Mesenchymal stem cell (in vitro differentiated cells and primary cell): ENCODE results near the gene MAEL. TPM values are rescaled to one million over a fixed set of nuclear protein-coding genes. Genes with fewer than 3 reads are reported as not detected.
A peak's percentile ranks its signal among the peaks of the same experiment; 100 is the strongest.

ENCODE experiments used
- DNase-seq: peaks from one replicate; pipeline ENCODE4 v3.0.0-alpha.2; 2013
- H2AFZ ChIP-seq: one replicate; pipeline ENCODE4 v1.6.1; 2013; ENCODE audit warnings: low read depth, mild to moderate bottlenecking, control low read depth, inconsistent platforms, low read length, moderate library complexity
- H2AK5ac ChIP-seq: 2 replicates; pipeline ENCODE4 v1.6.1; 2013; ENCODE audit warnings: low read length, moderate library complexity, mild to moderate bottlenecking, inconsistent platforms; ENCODE audit not compliant: severe bottlenecking
- H2BK120ac ChIP-seq: one replicate; pipeline ENCODE4 v1.6.1; 2013; ENCODE audit warnings: low read depth, mild to moderate bottlenecking, inconsistent platforms, low read length, moderate library complexity
- H2BK12ac ChIP-seq, 2 experiments: one replicate each; pipeline ENCODE4 v1.6.1; 2013; ENCODE audit warnings: inconsistent platforms in 2 of 2, low read length in 2 of 2, mild to moderate bottlenecking in 2 of 2, moderate library complexity in 2 of 2, control low read depth in 1 of 2
- H2BK15ac ChIP-seq: one replicate; pipeline ENCODE4 v1.6.1; 2013; ENCODE audit warnings: mild to moderate bottlenecking, low read depth, inconsistent platforms; ENCODE audit not compliant: poor library complexity, severe bottlenecking
- H2BK5ac ChIP-seq: 2 replicates; pipeline ENCODE4 v1.6.1; 2013; ENCODE audit warnings: low read depth, mild to moderate bottlenecking, low read length, control low read depth, inconsistent platforms; ENCODE audit not compliant: poor library complexity, severe bottlenecking
- H3K14ac ChIP-seq, 2 experiments: one replicate each; pipeline ENCODE4 v1.6.1; 2013; ENCODE audit warnings: inconsistent platforms in 2 of 2, low read length in 2 of 2, control low read depth in 1 of 2, mild to moderate bottlenecking in 1 of 2, moderate library complexity in 1 of 2
- H3K18ac ChIP-seq, 2 experiments: one replicate each; pipeline ENCODE4 v1.6.1; 2013; ENCODE audit warnings: inconsistent platforms in 2 of 2, low read length in 2 of 2, control low read depth in 1 of 2, low read depth in 1 of 2, mild to moderate bottlenecking in 1 of 2
- H3K23ac ChIP-seq, 2 experiments: one replicate each; pipeline ENCODE4 v1.6.1; 2013; ENCODE audit warnings: inconsistent platforms in 2 of 2, low read length in 2 of 2, mild to moderate bottlenecking in 2 of 2, moderate library complexity in 2 of 2, control low read depth in 1 of 2
- H3K27ac ChIP-seq: 2 replicates; pipeline ENCODE4 v1.5.1; 2013; ENCODE audit warnings: mild to moderate bottlenecking, moderate library complexity, low read length, control low read depth, inconsistent platforms; ENCODE audit not compliant: poor library complexity, severe bottlenecking
- H3K27me3 ChIP-seq, 2 experiments: 2 replicates each; pipeline versions ENCODE4 v1.6.1 to v1.7.0; 2013; ENCODE audit warnings: low read length in 2 of 2, mild to moderate bottlenecking in 2 of 2, moderate library complexity in 2 of 2, control low read depth in 1 of 2, inconsistent platforms in 1 of 2; ENCODE audit not compliant: control insufficient read depth in 1 of 2, insufficient read depth in 1 of 2
- H3K36me3 ChIP-seq, 2 experiments: 2 replicates each; pipeline versions ENCODE4 v1.6.1 to v1.7.0; 2013; ENCODE audit warnings: low read length in 2 of 2, control low read depth in 1 of 2, inconsistent platforms in 1 of 2, low read depth in 1 of 2, mild to moderate bottlenecking in 1 of 2; ENCODE audit not compliant: insufficient read depth in 2 of 2, control insufficient read depth in 1 of 2
- H3K4ac ChIP-seq, 2 experiments: one replicate each; pipeline ENCODE4 v1.6.1; 2013; ENCODE audit warnings: inconsistent platforms in 2 of 2, low read length in 2 of 2, mild to moderate bottlenecking in 2 of 2, moderate library complexity in 2 of 2, control low read depth in 1 of 2, low read depth in 1 of 2
- H3K4me1 ChIP-seq: 2 replicates; pipeline ENCODE4 v1.6.1; 2013; ENCODE audit warnings: low read depth, low read length, control low read depth; ENCODE audit not compliant: control insufficient read depth, insufficient read depth
- H3K4me2 ChIP-seq: 2 replicates; pipeline ENCODE4 v1.6.1; 2013; ENCODE audit warnings: low read length, mild to moderate bottlenecking, inconsistent platforms; ENCODE audit not compliant: poor library complexity, severe bottlenecking
- H3K4me3 ChIP-seq, 2 experiments: 2 replicates each; pipeline versions ENCODE4 v1.5.1 to v1.7.0; 2013; ENCODE audit warnings: low read length in 2 of 2, mild to moderate bottlenecking in 2 of 2, control low read depth in 1 of 2, low read depth in 1 of 2; ENCODE audit not compliant: insufficient read depth in 1 of 2
- H3K79me1 ChIP-seq: replicated peaks from 2 replicates; pipeline ENCODE4 v1.6.1; 2013; ENCODE audit warnings: mild to moderate bottlenecking, control low read depth, low read length, inconsistent platforms; ENCODE audit not compliant: poor library complexity, severe bottlenecking
- H3K9ac ChIP-seq: 2 replicates; pipeline ENCODE4 v1.7.0; 2013; ENCODE audit warnings: mild to moderate bottlenecking, low read length, moderate library complexity
- H3K9me3 ChIP-seq: 2 replicates; pipeline ENCODE4 v1.7.0; 2013; ENCODE audit warnings: mild to moderate bottlenecking, low read length; ENCODE audit not compliant: control insufficient read depth
- H4K8ac ChIP-seq: one replicate; pipeline ENCODE4 v1.6.1; 2013; ENCODE audit warnings: inconsistent platforms, mild to moderate bottlenecking, low read length, moderate library complexity
- H4K91ac ChIP-seq: one replicate; pipeline ENCODE4 v1.6.1; 2013; ENCODE audit warnings: mild to moderate bottlenecking, low read length, inconsistent platforms
- WGBS: methylation state at CpG from one replicate; pipeline ENCODE4 v1.1.7; 2013; ENCODE audit warnings: mixed read lengths; 5-methylcytosine and 5-hydroxymethylcytosine counted together
- polyA plus RNA-seq, 2 experiments: library from polyadenylated mRNA; stranded (reverse); fragments of 200-250 nt; gene quantifications; one replicate each; pipeline ENCODE4 v1.2.3, GENCODE V29; 2013

Gene MAEL
- polyA plus RNA-seq (2013, experiment 1 of 2): not detected
- polyA plus RNA-seq (2013, experiment 2 of 2): not detected

DNA sequence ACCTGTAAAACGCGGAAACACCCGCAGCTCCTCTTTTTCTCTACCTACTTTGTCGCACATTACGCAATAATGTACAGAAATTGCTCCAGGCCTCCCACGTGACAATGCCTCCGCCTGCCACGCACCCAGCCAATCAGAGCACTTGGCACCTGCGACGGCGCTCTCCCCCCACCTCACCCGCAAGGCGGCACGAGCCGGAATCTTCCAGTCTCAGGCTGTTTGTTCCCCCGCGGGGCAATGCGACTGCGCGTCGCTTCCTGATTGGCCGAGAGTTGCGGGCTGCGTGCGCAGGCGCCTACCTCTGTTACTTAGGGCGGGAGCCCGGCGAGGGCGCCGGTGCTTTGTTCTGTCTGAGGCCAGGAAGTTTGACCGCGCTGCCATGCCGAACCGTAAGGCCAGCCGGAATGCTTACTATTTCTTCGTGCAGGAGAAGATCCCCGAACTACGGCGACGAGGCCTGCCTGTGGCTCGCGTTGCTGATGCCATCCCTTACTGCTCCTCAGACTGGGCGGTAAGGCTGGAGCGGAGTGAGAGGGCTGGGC, at the start of gene MAEL:
Gene MAEL (plus strand): TSS at position 307 of the 542 bp plus-strand sequence. CDS start 73 bp downstream, at position 380.
- Histone ChIP-seq H3K18ac (no peak within 1 kb of the TSS), H3K27me3 (no peaks in the 10 kb centered on the region), H2BK120ac (no peak within 1 kb of the TSS), H3K4me3 (no peak within 1 kb of the TSS), H3K79me1 (no peaks in the 10 kb centered on the region), H3K9me3 (no peaks in the 10 kb centered on the region), H2BK15ac (no peak within 1 kb of the TSS), H3K23ac (no peak within 1 kb of the TSS), H3K36me3 (no peaks in the 10 kb centered on the region), H3K4me2 (no peak within 1 kb of the TSS), H2AK5ac (no peak within 1 kb of the TSS), H3K14ac (peak within 1 kb of the TSS in 1 of 2 experiments; percentile 83), H2BK5ac (no peak within 1 kb of the TSS), H4K91ac (no peak within 1 kb of the TSS), H3K9ac (no peak within 1 kb of the TSS), H3K4ac (no peak within 1 kb of the TSS), H4K8ac (no peak within 1 kb of the TSS), H2AFZ (no peak within 1 kb of the TSS), H2BK12ac (no peak within 1 kb of the TSS), H3K27ac (no peak within 1 kb of the TSS), H3K4me1 (peaks cover 4% of the 10 kb centered on the region)
- 96% methylated on average over 45 of the region's 45 CpGs for WGBS
- no peak for DNase-seq

DNA sequence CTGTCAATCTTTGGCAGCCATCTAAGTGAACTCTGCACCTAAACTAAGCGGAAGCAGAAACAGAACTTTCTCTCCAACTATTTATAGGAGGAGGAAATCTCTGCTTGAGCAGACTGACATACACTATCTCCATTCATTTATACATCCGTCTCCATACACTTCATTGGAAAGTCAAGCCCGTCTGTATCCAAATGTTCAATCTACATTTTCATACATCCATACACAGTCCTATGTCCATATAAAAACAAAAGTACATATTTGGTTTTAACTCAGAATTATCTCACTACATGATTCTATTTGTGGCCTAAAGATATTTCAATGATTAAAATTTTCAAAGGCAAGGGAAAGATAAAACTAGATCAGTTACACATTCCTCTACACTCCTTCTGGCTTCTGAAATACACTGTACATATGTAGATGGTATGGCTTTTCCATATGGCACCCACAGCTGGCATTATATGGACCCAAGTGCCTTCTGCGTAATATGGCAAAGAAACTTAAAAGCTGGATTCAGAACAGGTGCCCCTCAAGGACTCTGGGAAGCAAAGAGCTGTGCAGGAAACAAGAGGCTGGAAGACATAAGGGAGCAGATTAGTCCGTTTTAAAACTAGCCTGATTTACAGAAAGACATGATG, 49.2 kb upstream of the MAEL start:
- no peak for DNase-seq
- H3K23ac ChIP-seq: no peak overlapping the region
- H4K8ac ChIP-seq: no peak overlapping the region
- no peak overlapping the region for H2BK120ac ChIP-seq
- no peaks in the 10 kb centered on the region for H3K9me3 ChIP-seq
- H2AFZ ChIP-seq: no peak overlapping the region
- H3K27ac ChIP-seq: no peak overlapping the region
- 94% methylated on average over 5 of the region's 5 CpGs for WGBS
- H3K4me2 ChIP-seq: no peak overlapping the region
- H3K18ac ChIP-seq: no peak overlapping the region
- H2AK5ac ChIP-seq: no peak overlapping the region
- H3K27me3 ChIP-seq: peaks cover 0 to 34% of the 10 kb centered on the region in 2 experiments
- H2BK5ac ChIP-seq: no peak overlapping the region
- H3K36me3 ChIP-seq: no peaks in the 10 kb centered on the region
- no peak overlapping the region for H3K14ac ChIP-seq
- H3K4me3 ChIP-seq: no peak overlapping the region
- no peak overlapping the region for H2BK15ac ChIP-seq
- H3K4ac ChIP-seq: no peak overlapping the region
- no peak overlapping the region for H4K91ac ChIP-seq
- H2BK12ac ChIP-seq: no peak overlapping the region
- no peaks in the 10 kb centered on the region for H3K79me1 ChIP-seq
- H3K4me1 ChIP-seq: peaks cover 3% of the 10 kb centered on the region
- no peak overlapping the region for H3K9ac ChIP-seq

DNA sequence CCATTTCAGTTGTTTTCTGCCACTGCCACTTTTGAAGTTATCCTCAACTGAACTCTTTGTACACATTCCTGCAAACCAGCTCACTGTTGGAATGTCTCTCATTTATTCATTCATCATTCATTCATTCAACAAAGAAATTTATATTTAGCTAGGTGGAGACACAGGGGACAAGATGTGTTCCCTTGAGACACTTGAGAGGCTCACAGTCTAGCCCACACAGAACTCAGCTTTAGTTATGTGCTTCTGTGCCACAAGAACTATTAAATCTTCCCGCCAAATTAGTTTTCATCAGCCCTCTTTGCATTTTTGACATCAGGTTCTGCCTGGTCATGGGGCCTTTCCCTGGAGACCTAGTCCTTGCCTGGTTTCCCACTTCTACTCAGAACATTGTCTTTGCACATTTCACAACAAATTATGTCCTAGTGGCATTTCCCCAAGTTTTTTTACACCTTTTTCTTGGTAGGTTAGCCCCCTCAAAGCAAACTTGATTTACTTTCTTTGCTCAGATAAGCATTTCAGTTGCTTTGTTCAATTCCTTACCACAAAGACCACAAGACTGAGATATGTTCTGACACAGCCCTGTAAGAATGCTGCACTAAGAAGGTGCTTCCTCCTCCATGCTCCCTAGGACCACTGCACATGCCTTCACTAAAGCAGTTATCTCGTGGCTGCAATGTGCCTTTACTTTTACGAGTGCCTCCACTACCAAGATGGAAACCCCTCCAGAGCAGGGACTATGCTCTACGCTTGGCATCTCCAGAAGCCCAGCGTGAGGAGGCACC, 44.7 kb upstream of the MAEL start:
- H2BK12ac ChIP-seq: no peak overlapping the region
- H3K27ac ChIP-seq: peak overlapping the region; percentile 73
- H3K79me1 ChIP-seq: no peaks in the 10 kb centered on the region
- no peak overlapping the region for H3K23ac ChIP-seq
- H3K9me3 ChIP-seq: no peaks in the 10 kb centered on the region
- H4K8ac ChIP-seq: no peak overlapping the region
- no peak overlapping the region for H2BK15ac ChIP-seq
- no peak overlapping the region for H3K14ac ChIP-seq
- H3K4me2 ChIP-seq: no peak overlapping the region
- WGBS: 54% methylated on average over 5 of the region's 5 CpGs
- peaks cover 0 to 44% of the 10 kb centered on the region in 2 experiments for H3K27me3 ChIP-seq
- H2BK5ac ChIP-seq: no peak overlapping the region
- peaks cover 13% of the 10 kb centered on the region for H3K4me1 ChIP-seq
- H2AK5ac ChIP-seq: peak overlapping the region; percentile 20
- no peaks in the 10 kb centered on the region for H3K36me3 ChIP-seq
- H3K4ac ChIP-seq: no peak overlapping the region
- no peak overlapping the region for H3K18ac ChIP-seq
- no peak overlapping the region for H2AFZ ChIP-seq
- no peak overlapping the region for H2BK120ac ChIP-seq
- no peak overlapping the region for H3K9ac ChIP-seq
- no peak overlapping the region for H3K4me3 ChIP-seq
- H4K91ac ChIP-seq: no peak overlapping the region
- DNase-seq: peak; percentile 48
